GM18502 (cell line): Measurements from ENCODE around the gene ISL1.

Experiments
- ATAC-seq: cut with Tn5 transposase; IDR thresholded peaks from one replicate; pipeline ENCODE4 v1.9.1; 2021; ENCODE audit warnings: mild to moderate bottlenecking; ENCODE audit not compliant: unreplicated experiment, poor library complexity

ISL1 gene

GRCh38 chr5:51386916-51387883 lies 4.0 kb downstream of the ISL1 start:
- ATAC-seq: no peak

GRCh38 chr5:51387884-51388275 lies 4.6 kb downstream of the ISL1 start:
- ATAC-seq: no peak

GRCh38 chr5:51388488-51389287 lies 5.4 kb downstream of the ISL1 start:
- ATAC-seq: no peak

GRCh38 chr5:51389288-51389576 lies 6.0 kb downstream of the ISL1 start:
- no peak for ATAC-seq

GRCh38 chr5:51389577-51390463 lies 6.6 kb downstream of the ISL1 start:
- ATAC-seq: no peak

GRCh38 chr5:51391175-51391574 lies 7.9 kb downstream of the ISL1 start:
- ATAC-seq: no peak

GRCh38 chr5:51392689-51393199 lies 9.5 kb downstream of the ISL1 start:
- ATAC-seq: no peak

GRCh38 chr5:51394609-51395008 lies 11.4 kb downstream of the ISL1 start:
- no peak for ATAC-seq

- ATAC-seq: no peak
Measured at GRCh38 chr5:51395245-51395644, 12.0 kb downstream of the ISL1 start.

- no peak for ATAC-seq
Measured at GRCh38 chr5:51395666-51396356, 12.6 kb downstream of the ISL1 start.

- ATAC-seq: no peak
Measured at GRCh38 chr5:51396797-51397196, 13.5 kb downstream of the ISL1 start.

- no peak for ATAC-seq
Measured at GRCh38 chr5:51397996-51398395, 14.7 kb downstream of the ISL1 start.

- ATAC-seq: no peak
Measured at GRCh38 chr5:51398875-51399642, 15.8 kb downstream of the ISL1 start.

- no peak for ATAC-seq
Measured at GRCh38 chr5:51399643-51400006, 16.4 kb downstream of the ISL1 start.

- ATAC-seq: no peak
Measured at GRCh38 chr5:51404255-51404654, 21.0 kb downstream of the ISL1 start.

GRCh38 chr5:51411921-51412325 lies 28.7 kb downstream of the ISL1 start:
- no peak for ATAC-seq

- no peak for ATAC-seq
Measured at GRCh38 chr5:51414516-51414915, 31.3 kb downstream of the ISL1 start.

GRCh38 chr5:51416149-51416548 lies 32.9 kb downstream of the ISL1 start:
- no peak for ATAC-seq

- no peak for ATAC-seq
Measured at GRCh38 chr5:51433052-51433710, 49.9 kb downstream of the ISL1 start.
